Left lung (tissue), 10 donors: ENCODE measurements around the gene PRKN. TPM values are rescaled to one million over a fixed set of nuclear protein-coding genes. Genes with fewer than 3 reads are reported as not detected.

Source experiments
- ATAC-seq: fragments of 200-7000 bp; cut with Tn5 transposase; one replicate; pipeline ENCODE4 v1.9.1; 2020; ENCODE audit warnings: moderate library complexity
- DNase-seq, 4 donors: peaks; one replicate each; pipeline ENCODE4 v3.0.0-alpha.2; 2013 to 2020
- H3K27ac ChIP-seq, 2 donors: fragments of 200-600 bp; sonication (generic) in 1 of 2; one replicate each; pipeline versions ENCODE4 v1.5.0 to v1.8.0; 2020 to 2021
- H3K27me3 ChIP-seq, 2 donors: fragments of 200-600 bp; sonication (generic) in 1 of 2; one replicate each; pipeline versions ENCODE4 v1.5.0 to v1.8.0; 2020 to 2021
- H3K36me3 ChIP-seq, 2 donors: fragments of 200-600 bp; sonication (generic) in 1 of 2; one replicate each; pipeline versions ENCODE4 v1.5.0 to v1.8.0; 2020 to 2021
- H3K4me1 ChIP-seq, 2 donors: fragments of 200-600 bp; one replicate each; pipeline ENCODE4 v1.8.0; 2021
- H3K4me3 ChIP-seq, 2 donors: fragments of 200-600 bp; sonication (generic) in 1 of 2; one replicate each; pipeline versions ENCODE4 v1.5.0 to v1.8.0; 2020 to 2021; ENCODE audit warnings: mild to moderate bottlenecking in 1 of 2
- H3K9me3 ChIP-seq, 2 donors: fragments of 200-600 bp; sonication (generic) in 1 of 2; one replicate each; pipeline versions ENCODE4 v1.5.0 to v1.8.0; 2020 to 2021
- CTCF ChIP-seq, 2 donors: fragments of 200-600 bp; sonication (generic) in 1 of 2; IDR thresholded peaks; one replicate each; pipeline versions ENCODE4 v1.5.0 to v1.8.0; 2021; ENCODE audit warnings: antibody characterized with exemption in 2 of 2
- intact Hi-C, 2 donors: fragments of 100-400 bp; cut with DNase I; formaldehyde crosslinking; loops; one replicate each; pipeline versions ENCODE4 v1.11.2 to v1.14.2; 2022
- polyA plus RNA-seq, 6 donors: library from polyadenylated mRNA; unstranded; fragments of 120-200 nt; gene quantifications; one replicate each; pipeline ENCODE4 v1.2.1, GENCODE V29; 2013; ENCODE audit not compliant: insufficient read length in 6 of 6
- total RNA-seq, 2 donors: library from RNA; stranded (reverse); fragmentation: NEBNext Ultra II Directional; extraction: Animal tissue kit (Norgen Biotek cat#: 25700); gene quantifications; one replicate each; pipeline ENCODE4 v1.2.1, GENCODE V29; 2021
- donor health status: DM: no; HTN: yes; CAD: no.
- donor health status: DM: no; HTN: no; CAD: no.

Gene PRKN
- total and polyA plus RNA-seq, 8 donors, result 1.9 to 4.3 (median 2.5) TPM

GRCh38 chr6:161415302-161415855 is 1312.2 kb downstream of the PRKN start:
- no peak overlapping the region for H3K4me3 ChIP-seq
- no peak for ATAC-seq
- no peaks in the 10 kb centered on the region for H3K27me3 ChIP-seq
- intact Hi-C loops, result no loop called here
- H3K27ac ChIP-seq, result no peak overlapping the region
- H3K4me1 ChIP-seq, result no peaks in the 10 kb centered on the region
- no peak for TF ChIP-seq CTCF (IDR thresholded peaks at IDR 0.05)
- no peaks in the 10 kb centered on the region for H3K36me3 ChIP-seq
- no peak for DNase-seq
- no peaks in the 10 kb centered on the region for H3K9me3 ChIP-seq

- Histone ChIP-seq H3K9me3 (no peaks in the 10 kb centered on the region), H3K4me3 (no peak overlapping the region), H3K36me3 (no peaks in the 10 kb centered on the region), H3K27ac (no peak overlapping the region), H3K4me1 (no peaks in the 10 kb centered on the region), H3K27me3 (no peaks in the 10 kb centered on the region)
- TF ChIP-seq CTCF (IDR thresholded peaks at IDR 0.05), result no peak
- ATAC-seq (no peak), DNase-seq (no peak)
- intact Hi-C loops, result no loop called here
Observed at GRCh38 chr6:161414707-161415106, 1312.9 kb downstream of the PRKN start.

GRCh38 chr6:161414180-161414579 is 1313.4 kb downstream of the PRKN start:
- intact Hi-C loops, result no loop called here
- no peaks in the 10 kb centered on the region for H3K36me3 ChIP-seq
- TF ChIP-seq CTCF (IDR thresholded peaks at IDR 0.05), result no peak
- no peak overlapping the region for H3K4me3 ChIP-seq
- H3K4me1 ChIP-seq, result no peaks in the 10 kb centered on the region
- H3K27me3 ChIP-seq, result no peaks in the 10 kb centered on the region
- DNase-seq (no peak), ATAC-seq (no peak)
- no peaks in the 10 kb centered on the region for H3K9me3 ChIP-seq
- no peak overlapping the region for H3K27ac ChIP-seq

GRCh38 chr6:161413355-161413771 is 1314.2 kb downstream of the PRKN start:
- no peaks in the 10 kb centered on the region for H3K4me1 ChIP-seq
- H3K36me3 ChIP-seq, result no peaks in the 10 kb centered on the region
- no peak for DNase-seq
- no peak overlapping the region for H3K27ac ChIP-seq
- no peaks in the 10 kb centered on the region for H3K9me3 ChIP-seq
- intact Hi-C loops, result no loop called here
- no peak overlapping the region for H3K4me3 ChIP-seq
- no peaks in the 10 kb centered on the region for H3K27me3 ChIP-seq
- ATAC-seq, result no peak
- TF ChIP-seq CTCF (IDR thresholded peaks at IDR 0.05), result no peak

GRCh38 chr6:161412795-161413194 is 1314.8 kb downstream of the PRKN start:
- DNase-seq, result no peak
- no peaks in the 10 kb centered on the region for H3K27me3 ChIP-seq
- H3K9me3 ChIP-seq, result no peaks in the 10 kb centered on the region
- TF ChIP-seq CTCF (IDR thresholded peaks at IDR 0.05), result no peak
- no peak overlapping the region for H3K27ac ChIP-seq
- ATAC-seq, result no peak
- no peaks in the 10 kb centered on the region for H3K36me3 ChIP-seq
- H3K4me3 ChIP-seq, result no peak overlapping the region
- intact Hi-C loops, result no loop called here
- H3K4me1 ChIP-seq, result no peaks in the 10 kb centered on the region
